ENCODE data around the gene NAA16.
"Not testable (repeated sequence)": the region's sequence is repeated elsewhere in the genome, so short reads cannot be mapped to it uniquely, and the experiment has no call there.

The NAA16 gene

GRCh38 chr13:41356385-41356648 is 45.2 kb downstream of the NAA16 start:
- DNase-seq (ENCODE audit: low spot score) = not testable (repeated sequence)

GRCh38 chr13:41356786-41357185 is 45.7 kb downstream of the NAA16 start:
- DNase-seq (ENCODE audit: low spot score) = no peak

GRCh38 chr13:41361491-41361890 is 50.4 kb downstream of the NAA16 start:
- DNase-seq (ENCODE audit: low spot score) = no peak

GRCh38 chr13:41364043-41364442 is 53.0 kb downstream of the NAA16 start:
- DNase-seq (ENCODE audit: low spot score) = no peak

- DNase-seq (ENCODE audit: low spot score) = no peak
These were observed 54.6 kb downstream of the NAA16 start for GRCh38 chr13:41365631-41366030.

- no peak for DNase-seq (ENCODE audit: low spot score)
These were observed 59.7 kb downstream of the NAA16 start for GRCh38 chr13:41370736-41371135.

GRCh38 chr13:41377446-41377845 is 66.4 kb downstream of the NAA16 start:
- DNase-seq (ENCODE audit: low spot score) = no peak

- DNase-seq (ENCODE audit: low spot score) = no peak
These were observed 71.4 kb downstream of the NAA16 start for GRCh38 chr13:41382431-41382830.

- DNase-seq (ENCODE audit: low spot score) = no peak
These were observed 72.3 kb downstream of the NAA16 start for GRCh38 chr13:41383386-41383785.

GRCh38 chr13:41384749-41385503 is 73.9 kb downstream of the NAA16 start:
- no peak for DNase-seq (ENCODE audit: low spot score)

- DNase-seq (ENCODE audit: low spot score) = no peak
These were observed 75.1 kb downstream of the NAA16 start for GRCh38 chr13:41386211-41386610.

GRCh38 chr13:41387576-41387975 is 76.5 kb downstream of the NAA16 start:
- no peak for DNase-seq (ENCODE audit: low spot score)

- DNase-seq (ENCODE audit: low spot score) = no peak
These were observed 77.2 kb downstream of the NAA16 start for GRCh38 chr13:41388143-41388881.

- DNase-seq (ENCODE audit: low spot score) = no peak
These were observed 78.5 kb downstream of the NAA16 start for GRCh38 chr13:41389580-41389979.

GRCh38 chr13:41394166-41394565 is 83.1 kb downstream of the NAA16 start:
- DNase-seq (ENCODE audit: low spot score) = no peak

GRCh38 chr13:41398494-41399170 is 87.6 kb downstream of the NAA16 start:
- DNase-seq (ENCODE audit: low spot score) = no peak

GRCh38 chr13:41401366-41401765 is 90.3 kb downstream of the NAA16 start:
- DNase-seq (ENCODE audit: low spot score) = no peak

GRCh38 chr13:41402691-41403511 is 91.8 kb downstream of the NAA16 start:
- no peak for DNase-seq (ENCODE audit: low spot score)

GRCh38 chr13:41403983-41404382 is 92.9 kb downstream of the NAA16 start:
- no peak for DNase-seq (ENCODE audit: low spot score)

- no peak for DNase-seq (ENCODE audit: low spot score)
These were observed 94.3 kb downstream of the NAA16 start for GRCh38 chr13:41405367-41405766.

GRCh38 chr13:41407380-41407779 is 96.3 kb downstream of the NAA16 start:
- no peak for DNase-seq (ENCODE audit: low spot score)

GRCh38 chr13:41408121-41408520 is 97.1 kb downstream of the NAA16 start:
- no peak for DNase-seq (ENCODE audit: low spot score)
